ENCODE results near the gene CDPF1. TPM values are rescaled to one million over a fixed set of nuclear protein-coding genes. Genes with fewer than 3 reads are reported as not detected.

The CDPF1 gene
- total and polyA plus RNA-seq, 12 donors = 10.2 to 32.9 (median 14.2) TPM

DNA sequence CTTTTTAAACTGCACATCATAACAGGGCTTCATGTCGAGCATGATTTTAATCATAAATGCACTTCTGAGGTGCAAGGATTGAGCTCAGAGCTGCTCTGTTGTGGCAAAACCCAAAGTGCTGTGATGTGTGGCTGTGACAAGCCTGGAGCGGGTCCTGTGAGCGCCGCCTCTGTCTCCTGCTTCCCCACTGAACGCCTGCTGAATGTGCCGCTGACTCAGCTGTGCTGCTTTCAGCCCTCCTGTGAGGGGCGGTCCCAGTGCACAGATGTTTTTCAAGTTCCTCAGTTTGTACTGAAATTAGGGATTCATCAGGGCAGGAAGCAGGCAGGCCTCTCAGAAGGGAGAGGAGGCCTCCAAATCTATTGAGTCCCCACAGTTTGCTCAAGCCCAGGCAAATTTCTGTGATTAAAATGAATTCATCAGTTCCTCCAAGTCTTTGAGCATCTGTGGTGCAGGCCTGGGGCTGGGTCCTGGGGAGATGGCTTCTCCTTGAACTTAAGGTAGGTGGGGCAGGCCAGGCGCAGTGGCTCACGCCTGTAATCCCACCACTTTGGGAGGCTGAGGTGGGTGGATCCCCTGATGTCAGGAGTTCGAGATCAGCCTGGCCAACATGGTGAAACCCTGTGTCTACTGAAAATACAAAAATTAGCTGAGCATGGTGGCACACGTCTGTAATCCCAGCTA, 43.6 kb upstream of the CDPF1 start:
- TF ChIP-seq, protein P1, sequence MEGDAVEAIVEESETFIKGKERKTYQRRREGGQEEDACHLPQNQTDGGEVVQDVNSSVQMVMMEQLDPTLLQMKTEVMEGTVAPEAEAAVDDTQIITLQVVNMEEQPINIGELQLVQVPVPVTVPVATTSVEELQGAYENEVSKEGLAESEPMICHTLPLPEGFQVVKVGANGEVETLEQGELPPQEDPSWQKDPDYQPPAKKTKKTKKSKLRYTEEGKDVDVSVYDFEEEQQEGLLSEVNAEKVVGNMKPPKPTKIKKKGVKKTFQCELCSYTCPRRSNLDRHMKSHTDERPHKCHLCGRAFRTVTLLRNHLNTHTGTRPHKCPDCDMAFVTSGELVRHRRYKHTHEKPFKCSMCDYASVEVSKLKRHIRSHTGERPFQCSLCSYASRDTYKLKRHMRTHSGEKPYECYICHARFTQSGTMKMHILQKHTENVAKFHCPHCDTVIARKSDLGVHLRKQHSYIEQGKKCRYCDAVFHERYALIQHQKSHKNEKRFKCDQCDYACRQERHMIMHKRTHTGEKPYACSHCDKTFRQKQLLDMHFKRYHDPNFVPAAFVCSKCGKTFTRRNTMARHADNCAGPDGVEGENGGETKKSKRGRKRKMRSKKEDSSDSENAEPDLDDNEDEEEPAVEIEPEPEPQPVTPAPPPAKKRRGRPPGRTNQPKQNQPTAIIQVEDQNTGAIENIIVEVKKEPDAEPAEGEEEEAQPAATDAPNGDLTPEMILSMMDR (IDR thresholded peaks at IDR 0.05) = no peak
- no peak for TF ChIP-seq POLR2A (IDR thresholded peaks at IDR 0.05)
- Histone ChIP-seq H3K27me3 (no peaks in the 10 kb centered on the region), H3K9me3 (replicated peaks in 1 of 3) (no peaks in the 10 kb centered on the region), H3K4me3 (no peak overlapping the region), H3K27ac (peak overlapping the region in 2 of 5 donors; percentile 74), H3K4me1 (replicated peaks in 1 of 2) (peaks cover 15 to 17% of the 10 kb centered on the region in 2 donors), H3K36me3 (replicated peaks in 1 of 2) (peaks cover 0 to 29% of the 10 kb centered on the region in 2 donors)
- intact Hi-C loops (cut with DNase I) = loop anchor here in 1 of 2 donors (10.0 kb wide), 1 partner anchor 159 kb away; no protein-coding TSS in a partner anchor
- 78 to 87% (median 86%) methylated on average over 5 to 11 of the region's 11 CpGs for WGBS, 4 donors
- DNase-seq = peak in 5 of 7 donors; percentile 52 to 73 (median 67)

DNA sequence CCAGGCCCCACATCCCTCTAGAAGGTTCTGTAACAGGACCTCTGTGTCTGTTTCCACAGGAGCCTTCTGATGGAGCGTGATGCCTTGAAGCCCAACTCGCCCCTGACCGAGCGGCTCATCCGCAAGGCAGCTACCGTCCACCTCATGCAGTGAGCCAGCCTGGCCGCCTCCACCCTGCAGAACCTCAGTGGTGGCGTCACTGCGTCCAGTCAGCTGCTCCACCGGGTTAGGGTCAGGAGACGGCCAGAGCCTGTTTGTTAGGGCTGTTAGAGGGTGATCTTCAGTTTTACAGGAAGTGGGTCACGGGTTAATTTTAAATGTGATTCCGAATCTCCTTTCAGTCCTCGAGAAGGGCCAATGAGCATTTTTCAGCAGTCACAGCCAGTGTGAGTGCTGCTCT, 42.6 kb upstream of the CDPF1 start:
- intact Hi-C loops (cut with DNase I) = loop anchor here in 1 of 2 donors (10.0 kb wide), 1 partner anchor 158 kb away; no protein-coding TSS in a partner anchor
- Histone ChIP-seq H3K27ac (peak overlapping the region in 3 of 5 donors; percentile 22 to 74 (median 74)), H3K36me3 (replicated peaks in 1 of 2) (peaks cover 0 to 29% of the 10 kb centered on the region in 2 donors)

DNA sequence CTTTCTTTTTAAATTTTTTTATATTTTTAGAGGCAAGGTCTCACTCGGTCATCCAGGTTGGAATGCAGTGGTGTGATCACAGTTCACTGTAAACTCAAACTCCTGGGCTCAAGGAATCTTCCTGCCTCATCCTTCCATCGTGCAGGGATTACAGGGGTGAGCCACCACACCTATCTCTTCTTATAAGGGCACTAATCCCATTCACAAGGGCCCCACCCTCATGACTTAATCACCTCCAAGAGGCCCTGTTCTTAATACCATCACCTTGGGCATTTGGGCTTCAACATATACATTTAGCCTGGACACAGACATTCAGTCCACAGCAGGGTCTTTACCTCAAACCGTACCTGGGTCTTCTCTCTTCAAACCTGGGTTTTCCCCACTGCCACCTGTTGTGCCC, 42.1 kb upstream of the CDPF1 start:
- peaks cover 0 to 34% of the 10 kb centered on the region in 2 donors for H3K36me3 ChIP-seq (replicated peaks in 1 of 2)
- 80 to 99% (median 95%) methylated on average over 3 of the region's 3 CpGs for WGBS, 4 donors
- intact Hi-C loops (cut with DNase I) = loop anchor here in 1 of 2 donors (10.0 kb wide), 1 partner anchor 157 kb away; no protein-coding TSS in a partner anchor

More for the DNA sequence above, 42.6 kb upstream of the CDPF1 start:
- H3K4me3 ChIP-seq = no peak overlapping the region
- TF ChIP-seq, protein P1 (IDR thresholded peaks at IDR 0.05) = no peak
- no peak for TF ChIP-seq POLR2A (IDR thresholded peaks at IDR 0.05)
- peaks cover 15 to 17% of the 10 kb centered on the region in 2 donors for H3K4me1 ChIP-seq (replicated peaks in 1 of 2)
- 83 to 94% (median 91%) methylated on average over 9 to 14 of the region's 14 CpGs for WGBS, 4 donors
- peak in 4 of 7 donors; percentile 41 to 61 (median 50) for DNase-seq
- H3K9me3 ChIP-seq (replicated peaks in 1 of 3) = no peaks in the 10 kb centered on the region
- H3K27me3 ChIP-seq = no peaks in the 10 kb centered on the region

More for the DNA sequence above, 42.1 kb upstream of the CDPF1 start:
- H3K4me1 ChIP-seq (replicated peaks in 1 of 2) = peaks cover 12 to 13% of the 10 kb centered on the region in 2 donors
- H3K4me3 ChIP-seq = no peak overlapping the region
- TF ChIP-seq POLR2A (IDR thresholded peaks at IDR 0.05) = no peak
- TF ChIP-seq, protein P1 (IDR thresholded peaks at IDR 0.05) = no peak
- no peak for DNase-seq
- H3K9me3 ChIP-seq (replicated peaks in 1 of 3) = no peaks in the 10 kb centered on the region
- peak overlapping the region in 3 of 5 donors; percentile 22 to 74 (median 74) for H3K27ac ChIP-seq
- no peaks in the 10 kb centered on the region for H3K27me3 ChIP-seq

Data from adrenal gland (tissue), 12 donors.